T-helper 9 cell (primary cell): ENCODE measurements around the gene ZNF226.
"Not testable (repeated sequence)": the region's sequence is repeated elsewhere in the genome, so short reads cannot be mapped to it uniquely, and the experiment has no call there.

Experiments used
- DNase-seq: peaks from one replicate; pipeline ENCODE4 v3.0.0-alpha.2; 2020
- total RNA-seq, 2 donors: gene quantifications; one replicate each; lab custom pipeline; 2026; lab: John Stamatoyannopoulos, UW

The ZNF226 gene
- total RNA-seq, result 10.6 to 40.4 reads per million in 2 donors

GRCh38 chr19:44164673-44165512 is at the start of gene ZNF226:
Gene ZNF226, plus strand, starts transcription at chr19:44165100. Its CDS starts 4,981 bp downstream, at chr19:44170081.
- peak; percentile 49 for DNase-seq

- not testable (repeated sequence) for DNase-seq
These were observed 43.7 kb upstream of the ZNF226 start for GRCh38 chr19:44121162-44121561.

GRCh38 chr19:44131955-44132354 is 32.9 kb upstream of the ZNF226 start:
- no peak for DNase-seq

GRCh38 chr19:44141191-44142058 is 23.5 kb upstream of the ZNF226 start, which contains the start of gene ZNF234:
Gene ZNF234, plus strand, starts transcription at chr19:44141554. Its CDS starts 3,079 bp downstream, at chr19:44144633.
- peak; percentile 40 for DNase-seq

GRCh38 chr19:44142059-44142433 is 22.9 kb upstream of the ZNF226 start:
- DNase-seq, result no peak

- no peak for DNase-seq
These were observed 15.1 kb upstream of the ZNF226 start for GRCh38 chr19:44149776-44150175.

- DNase-seq, result no peak
These were observed 13.4 kb upstream of the ZNF226 start for GRCh38 chr19:44151491-44151890.

GRCh38 chr19:44156475-44156874 is 8.4 kb upstream of the ZNF226 start:
- DNase-seq, result no peak

GRCh38 chr19:44163789-44164188 is 1.1 kb upstream of the ZNF226 start:
- no peak for DNase-seq

- DNase-seq, result no peak
These were observed 600 bp upstream of the ZNF226 start for GRCh38 chr19:44164327-44164672.

GRCh38 chr19:44170660-44171059 is 5.8 kb downstream of the ZNF226 start:
- DNase-seq, result not testable (repeated sequence)

- no peak for DNase-seq
These were observed 11.7 kb downstream of the ZNF226 start for GRCh38 chr19:44176590-44176989.

- DNase-seq, result no peak
These were observed 16.1 kb downstream of the ZNF226 start for GRCh38 chr19:44180968-44181367.

GRCh38 chr19:44182145-44182544 is 17.2 kb downstream of the ZNF226 start:
- DNase-seq, result no peak

- no peak for DNase-seq
These were observed 25.1 kb downstream of the ZNF226 start for GRCh38 chr19:44190020-44190419.

GRCh38 chr19:44192127-44192526 is 27.2 kb downstream of the ZNF226 start:
- no peak for DNase-seq

GRCh38 chr19:44196772-44197171 is 31.9 kb downstream of the ZNF226 start:
- DNase-seq, result no peak

- no peak for DNase-seq
These were observed 37.6 kb downstream of the ZNF226 start for GRCh38 chr19:44202470-44202869.

GRCh38 chr19:44202974-44203373 is 38.1 kb downstream of the ZNF226 start:
- DNase-seq, result no peak

- not testable (repeated sequence) for DNase-seq
These were observed 39.0 kb downstream of the ZNF226 start for GRCh38 chr19:44203877-44204276.

- no peak for DNase-seq
These were observed 39.9 kb downstream of the ZNF226 start for GRCh38 chr19:44204772-44205171.

- DNase-seq, result peak; percentile 61
These were observed 42.4 kb downstream of the ZNF226 start for GRCh38 chr19:44207126-44207803.

- DNase-seq, result peak; percentile 67
These were observed 47.5 kb downstream of the ZNF226 start, which contains the start of gene ZNF227 for GRCh38 chr19:44212250-44212865. Gene ZNF227, plus strand, starts transcription at chr19:44212532. Its CDS starts 5,261 bp downstream, at chr19:44217793.
